ENCODE results near the gene ZDHHC11. TPM values are rescaled to one million over a fixed set of nuclear protein-coding genes. Genes with fewer than 3 reads are reported as not detected.
"Not testable (repeated sequence)": the region's sequence is repeated elsewhere in the genome, so short reads cannot be mapped to it uniquely, and the experiment has no call there.

ZDHHC11 gene
- total RNA-seq, 2 experiments from 2014 or later, result 13.3 to 18.3 TPM

DNA sequence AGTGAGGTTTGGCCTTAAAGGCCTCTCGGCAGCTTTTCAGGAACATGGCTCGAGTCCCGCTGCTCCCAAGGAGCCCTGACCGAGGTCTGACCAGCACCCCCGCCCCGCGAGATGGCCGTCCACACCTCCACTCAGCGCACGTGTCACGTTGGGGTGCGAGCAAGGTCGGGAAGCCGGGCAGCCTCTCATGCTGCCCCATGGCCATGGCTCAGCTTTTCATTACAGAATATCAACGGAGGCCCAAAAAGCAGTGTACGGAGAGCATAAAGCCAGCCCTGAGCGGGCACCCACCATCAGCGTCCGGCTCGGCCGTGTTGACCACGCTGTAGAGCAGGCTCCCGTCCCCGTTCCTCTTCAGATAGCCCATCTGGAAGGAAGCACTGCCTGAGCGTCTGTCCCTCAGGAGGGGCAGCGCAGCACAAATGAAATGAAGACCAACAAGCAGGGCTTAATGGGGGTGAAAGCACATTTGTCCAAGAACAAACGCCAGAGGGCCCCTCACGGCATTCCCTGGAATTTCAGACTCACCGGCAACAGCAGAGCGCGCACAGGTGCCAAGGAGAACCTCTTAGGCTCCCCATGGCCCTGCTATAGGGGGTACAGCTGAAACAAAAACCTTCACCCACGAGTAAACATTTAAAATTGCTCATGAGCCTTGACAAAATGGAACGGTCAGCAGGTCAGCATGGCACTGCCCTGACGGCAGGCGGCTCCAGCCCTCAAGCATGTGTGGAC lies 30.2 kb upstream of the ZDHHC11 start:
- no peak overlapping the region for H3K27ac ChIP-seq (ENCODE audit: low read depth in 1 of 2, low read length in 2 of 2)
- H3K27ac Mint-ChIP-seq, result no peak overlapping the region
- H3K4me3 ChIP-seq (ENCODE audit: low read length), result no peak overlapping the region

DNA sequence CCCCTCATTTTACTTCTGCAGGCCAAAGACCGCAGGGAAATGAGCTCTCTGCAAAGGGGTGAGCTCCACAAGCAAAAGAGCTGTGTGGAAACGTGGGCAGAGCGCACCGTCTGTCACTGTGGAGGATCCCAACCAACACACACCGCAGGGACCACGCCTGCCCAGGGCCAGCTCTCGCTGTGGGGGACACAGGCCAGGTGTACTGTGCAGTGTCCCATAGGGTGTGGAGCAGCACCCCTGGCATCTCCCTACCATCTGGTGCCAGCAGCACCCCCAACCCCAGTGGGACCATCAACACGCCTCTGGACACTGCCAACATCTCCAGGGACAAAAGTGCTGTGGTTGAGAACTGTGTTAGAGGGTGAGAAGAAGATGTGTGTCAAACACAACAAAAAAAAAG lies 27.9 kb upstream of the ZDHHC11 start:
- H3K27me3 ChIP-seq (ENCODE audit: control insufficient read depth in 1 of 2, insufficient read depth in 2 of 2, low read length in 2 of 2); ATAC-seq (ENCODE audit: poor library complexity); H3K4me3 Mint-ChIP-seq; H3K9me3 Mint-ChIP-seq; POLR2A ChIA-PET; H3K27ac Mint-ChIP-seq; H3K27ac ChIP-seq (ENCODE audit: low read depth in 1 of 2, low read length in 2 of 2); H3K27me3 Mint-ChIP-seq; intact Hi-C loops (cut with DNase I, micrococcal nuclease); H3K4me3 ChIP-seq (ENCODE audit: low read length); DNase-seq; CTCF ChIA-PET: not testable (repeated sequence)
- Histone ChIP-seq H3K4me1 (ENCODE audit: insufficient read depth, low read length) (peaks cover 21% of the 10 kb centered on the region), H3K9me3 (ENCODE audit: control insufficient read depth in 1 of 2, insufficient read depth in 1 of 2, low read length in 2 of 2) (peaks cover 0 to 13% of the 10 kb centered on the region in 2 experiments), H3K36me3 (ENCODE audit: insufficient read depth, low read length) (peaks cover 74% of the 10 kb centered on the region)
- peaks cover 21% of the 10 kb centered on the region for H3K4me1 Mint-ChIP-seq (ENCODE audit: low read depth)
- peaks cover 78% of the 10 kb centered on the region for H3K36me3 Mint-ChIP-seq (ENCODE audit: low read depth)

More for the DNA sequence above, 30.2 kb upstream of the ZDHHC11 start:
- Histone ChIP-seq H3K9me3 (ENCODE audit: control insufficient read depth in 1 of 2, insufficient read depth in 1 of 2, low read length in 2 of 2) (peaks cover 0 to 15% of the 10 kb centered on the region in 2 experiments), H3K4me1 (ENCODE audit: insufficient read depth, low read length) (peaks cover 26% of the 10 kb centered on the region), H3K27me3 (ENCODE audit: control insufficient read depth in 1 of 2, insufficient read depth in 2 of 2, low read length in 2 of 2) (no peaks in the 10 kb centered on the region), H3K36me3 (ENCODE audit: insufficient read depth, low read length) (peaks cover 77% of the 10 kb centered on the region)
- intact Hi-C loops (cut with DNase I, micrococcal nuclease), result no loop called here
- TF ChIP-seq CTCF (IDR thresholded peaks at IDR 0.05), result no peak
- ATAC-seq (ENCODE audit: poor library complexity) (no peak), DNase-seq (no peak)
- Mint-ChIP-seq H3K27me3 (no peaks in the 10 kb centered on the region), H3K9me3 (peaks cover 3% of the 10 kb centered on the region), H3K36me3 (ENCODE audit: low read depth) (peaks cover 77% of the 10 kb centered on the region), H3K4me3 (no peak overlapping the region), H3K4me1 (ENCODE audit: low read depth) (peaks cover 21% of the 10 kb centered on the region)
- POLR2A ChIA-PET, result no interaction called here
- CTCF ChIA-PET, result no interaction called here

GRCh38 chr5:878125-878524 lies 27.3 kb upstream of the ZDHHC11 start:
- DNase-seq (no peak), ATAC-seq (ENCODE audit: poor library complexity) (no peak)
- Mint-ChIP-seq H3K4me3 (no peak overlapping the region), H3K36me3 (ENCODE audit: low read depth) (peaks cover 78% of the 10 kb centered on the region), H3K4me1 (ENCODE audit: low read depth) (peaks cover 19% of the 10 kb centered on the region), H3K27ac (no peak overlapping the region), H3K27me3 (no peaks in the 10 kb centered on the region), H3K9me3 (peaks cover 3% of the 10 kb centered on the region)
- TF ChIP-seq CTCF (IDR thresholded peaks at IDR 0.05), result no peak
- Histone ChIP-seq H3K27me3 (ENCODE audit: control insufficient read depth in 1 of 2, insufficient read depth in 2 of 2, low read length in 2 of 2) (no peaks in the 10 kb centered on the region), H3K4me1 (ENCODE audit: insufficient read depth, low read length) (peaks cover 21% of the 10 kb centered on the region), H3K9me3 (ENCODE audit: control insufficient read depth in 1 of 2, insufficient read depth in 1 of 2, low read length in 2 of 2) (peaks cover 0 to 10% of the 10 kb centered on the region in 2 experiments), H3K36me3 (ENCODE audit: insufficient read depth, low read length) (peaks cover 74% of the 10 kb centered on the region), H3K4me3 (ENCODE audit: low read length) (no peak overlapping the region), H3K27ac (ENCODE audit: low read depth in 1 of 2, low read length in 2 of 2) (no peak overlapping the region)
- intact Hi-C loops (cut with DNase I, micrococcal nuclease), result no loop called here
- ChIA-PET POLR2A (no interaction called here), CTCF (no interaction called here)

Data from CD4-positive, alpha-beta T cell (primary cell).